SKM-1 (cell line): ENCODE data around the gene PREX1.
A peak's percentile ranks its signal among the peaks of the same experiment; 100 is the strongest.
"Not testable (repeated sequence)": the region's sequence is repeated elsewhere in the genome, so short reads cannot be mapped to it uniquely, and the experiment has no call there.

ENCODE experiments used
- DNase-seq: peaks from one replicate; lab custom pipeline; 2025; ENCODE audit not compliant: unreplicated experiment; lab: John Stamatoyannopoulos, UW

The PREX1 gene

DNA sequence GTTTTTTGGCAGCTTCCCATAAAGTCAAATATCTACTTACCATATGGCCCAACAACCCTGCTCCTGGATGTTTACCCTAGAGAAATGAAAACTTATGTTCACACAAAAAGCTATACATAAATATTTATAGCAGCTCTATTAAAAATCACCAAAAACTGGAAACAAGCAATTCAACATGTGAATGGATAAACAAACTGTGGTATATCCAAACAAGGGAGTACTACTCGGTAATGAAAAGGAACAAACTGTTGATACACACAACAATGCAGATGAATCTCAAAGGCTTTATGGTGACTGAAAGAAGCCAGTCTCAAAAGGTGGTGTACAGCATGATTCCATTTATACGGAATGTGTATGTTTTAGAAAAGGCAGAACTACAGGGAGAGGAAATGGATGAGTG lies 48.4 kb downstream of the PREX1 start:
- DNase-seq: no peak

DNA sequence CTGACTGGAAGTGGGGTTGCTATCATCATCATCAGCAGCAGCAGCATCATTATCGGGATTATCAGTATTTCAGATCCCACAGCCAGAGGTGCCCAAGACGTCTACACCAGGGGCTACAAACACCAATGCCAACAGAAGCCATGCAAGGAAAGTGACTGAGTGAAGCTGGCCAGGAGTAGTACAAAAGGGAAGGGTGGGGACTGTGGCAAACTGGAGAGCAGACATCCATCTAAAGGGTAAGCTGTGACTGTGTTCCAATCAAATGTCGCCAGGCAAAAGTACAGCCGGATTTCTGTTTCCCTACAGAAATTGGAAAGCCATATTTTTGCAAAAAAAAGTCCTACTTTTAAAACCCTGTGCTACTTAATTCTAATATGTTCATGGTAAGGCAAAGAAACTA lies 50.0 kb downstream of the PREX1 start:
- DNase-seq: no peak

DNA sequence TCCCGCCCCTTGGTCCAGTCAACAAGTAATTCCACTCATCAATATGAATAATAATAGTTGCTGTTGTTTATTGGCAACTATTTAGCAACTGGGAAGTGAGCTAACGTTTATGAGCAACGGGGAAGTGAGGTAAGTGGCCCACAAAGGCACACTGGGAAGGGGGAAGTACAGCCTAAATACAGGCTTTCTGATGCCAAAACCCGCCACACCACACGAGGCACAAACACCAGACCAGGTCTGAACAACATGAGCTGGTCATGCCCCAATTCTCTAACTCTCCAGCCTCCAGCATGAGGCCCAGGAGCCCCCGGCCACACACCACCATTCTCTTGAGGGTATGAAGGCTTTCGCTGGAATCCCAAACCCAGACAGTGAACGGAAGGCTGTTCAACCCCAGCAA lies 50.8 kb downstream of the PREX1 start:
- DNase-seq: peak; percentile 46

DNA sequence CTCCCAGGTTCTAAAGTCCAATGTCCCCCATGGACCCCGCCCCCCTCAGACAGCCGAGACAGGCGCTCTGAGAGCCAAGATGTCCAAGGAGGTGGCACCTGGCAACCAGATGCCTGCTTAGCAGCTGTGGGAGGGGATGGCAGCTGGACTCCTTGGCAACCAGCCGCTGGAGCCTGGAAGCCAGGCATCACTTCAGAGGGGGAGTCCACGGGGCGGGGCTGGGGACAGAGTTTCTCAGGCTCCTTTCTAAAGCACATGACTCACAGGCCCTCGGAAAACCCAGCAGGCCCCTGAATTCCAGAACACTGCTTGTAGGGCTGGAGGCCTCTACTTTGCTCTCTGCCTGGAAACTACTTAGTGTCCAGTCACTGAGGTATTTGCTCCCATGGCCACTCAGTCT lies 51.5 kb downstream of the PREX1 start:
- no peak for DNase-seq

DNA sequence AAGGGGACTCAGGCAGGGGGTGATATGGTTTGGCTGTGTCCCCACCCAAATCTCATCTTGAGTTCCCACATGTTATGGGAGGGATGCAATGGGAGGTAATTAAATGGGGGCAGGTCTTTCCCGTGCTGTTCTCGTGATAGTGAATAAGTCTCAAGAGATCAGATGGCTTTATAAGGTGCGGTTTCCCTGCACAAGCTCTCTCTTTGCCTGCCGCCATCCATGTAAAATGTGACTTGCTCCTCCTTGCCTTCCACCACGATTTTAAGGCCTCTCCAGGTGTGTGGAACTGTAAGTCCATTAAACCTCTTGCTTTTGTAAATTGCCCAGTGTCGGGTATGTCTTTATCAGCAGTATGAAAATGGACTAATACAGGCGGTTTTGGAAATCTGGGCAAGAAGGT lies 52.3 kb downstream of the PREX1 start:
- DNase-seq: not testable (repeated sequence)

DNA sequence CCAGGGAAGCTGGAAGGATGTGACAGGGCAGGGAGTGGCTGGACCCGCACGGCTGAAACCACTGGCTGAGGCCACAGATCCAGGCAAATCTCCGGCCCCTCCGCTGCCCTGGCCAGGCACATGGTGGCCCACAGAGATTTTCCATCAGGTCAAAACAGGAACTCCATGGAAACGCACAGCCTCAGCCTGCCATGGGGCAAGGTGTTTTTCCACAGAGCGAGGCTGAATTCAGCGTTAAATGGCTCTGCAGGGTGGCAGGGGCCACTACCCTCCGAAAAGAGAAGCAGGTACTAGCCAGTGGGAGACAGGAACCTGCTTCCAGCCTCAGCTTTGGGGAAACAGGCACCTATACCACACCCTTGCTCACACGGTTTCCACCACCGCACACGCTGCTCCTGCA lies 53.1 kb downstream of the PREX1 start:
- DNase-seq: no peak

DNA sequence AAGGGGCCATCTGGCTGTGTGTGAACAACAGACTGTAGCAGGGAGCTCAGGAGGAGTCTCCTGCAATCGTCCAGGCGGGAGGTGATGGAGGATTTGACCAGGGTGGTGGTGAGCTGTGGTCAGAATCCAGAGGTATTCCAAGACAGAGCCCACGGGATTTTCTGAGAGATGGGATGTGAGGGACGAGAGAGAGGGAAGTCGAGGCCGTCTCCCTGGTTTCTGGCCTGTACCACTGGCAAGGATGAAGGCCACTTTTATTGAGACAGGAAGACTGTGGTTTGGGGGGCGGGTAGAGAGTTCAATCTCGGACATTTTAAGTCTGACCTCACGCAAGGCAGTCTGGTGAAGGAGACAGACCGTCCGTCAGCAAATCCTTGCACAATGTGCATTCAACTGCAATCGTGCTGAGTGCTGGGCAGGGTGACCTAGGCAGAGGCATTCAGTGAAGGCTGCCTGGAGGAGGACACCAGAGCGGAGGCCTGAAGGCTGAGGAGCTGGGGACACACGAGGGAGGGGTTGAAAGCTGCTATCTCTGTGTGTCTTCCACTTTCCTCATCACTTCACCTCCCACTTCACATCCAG lies 53.9 kb downstream of the PREX1 start:
- DNase-seq: peak; percentile 93

DNA sequence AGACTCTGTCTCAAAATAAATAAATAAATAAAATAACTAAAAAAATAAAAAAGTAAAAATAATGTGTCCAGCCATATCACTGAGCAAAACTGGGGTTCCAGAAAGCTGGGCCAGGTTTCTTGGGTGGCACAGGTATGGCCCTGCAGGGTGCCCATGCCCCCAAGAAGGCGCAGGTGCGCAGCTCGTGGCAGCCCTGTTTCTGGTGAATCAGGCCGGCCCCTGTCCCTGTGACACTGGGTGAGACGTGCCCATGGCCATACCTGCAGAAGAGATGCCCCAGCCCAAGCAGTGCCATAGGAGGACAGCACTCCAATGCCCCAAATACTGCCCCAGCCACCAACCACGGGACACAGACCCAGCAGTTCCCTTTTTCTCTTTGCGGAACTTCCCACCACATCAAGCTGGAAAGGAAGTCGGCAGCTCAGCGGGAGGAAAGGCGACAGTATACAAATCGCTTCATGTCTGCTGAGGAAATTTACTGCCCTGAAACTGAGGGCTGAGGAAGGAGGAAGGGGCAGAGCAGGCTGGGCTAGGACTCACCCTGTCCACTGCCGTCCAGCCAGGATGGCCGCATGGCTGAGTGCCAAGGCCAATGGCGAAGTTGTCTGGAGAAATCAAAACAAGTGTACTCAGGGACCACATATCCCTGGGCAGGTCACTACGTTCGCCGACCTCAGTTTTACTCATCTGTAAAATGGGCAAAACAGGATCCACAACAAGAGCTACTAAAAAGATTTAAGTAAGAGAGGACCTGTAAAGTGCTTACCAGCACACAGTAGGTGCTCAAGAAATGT lies 55.4 kb downstream of the PREX1 start:
- DNase-seq: peak; percentile 92

DNA sequence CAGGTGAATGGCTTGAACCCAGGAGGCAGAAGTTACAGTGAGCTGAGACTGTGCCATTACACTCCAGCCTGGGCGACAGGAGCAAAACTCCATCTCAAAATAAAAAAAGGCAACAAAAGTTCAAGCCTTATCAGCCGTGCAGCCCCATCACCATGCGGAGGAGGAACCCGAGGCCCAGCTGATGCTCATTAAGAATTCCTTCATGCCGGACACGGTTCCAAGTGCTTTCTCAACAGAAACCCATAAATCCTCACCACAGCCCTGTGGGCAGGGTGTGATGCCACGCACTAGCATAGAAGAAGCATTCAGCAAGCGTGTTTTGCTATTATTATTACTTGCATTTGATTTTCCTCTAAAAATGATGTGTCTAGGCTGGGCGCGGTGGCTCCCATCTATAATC lies 56.3 kb downstream of the PREX1 start:
- DNase-seq: no peak

DNA sequence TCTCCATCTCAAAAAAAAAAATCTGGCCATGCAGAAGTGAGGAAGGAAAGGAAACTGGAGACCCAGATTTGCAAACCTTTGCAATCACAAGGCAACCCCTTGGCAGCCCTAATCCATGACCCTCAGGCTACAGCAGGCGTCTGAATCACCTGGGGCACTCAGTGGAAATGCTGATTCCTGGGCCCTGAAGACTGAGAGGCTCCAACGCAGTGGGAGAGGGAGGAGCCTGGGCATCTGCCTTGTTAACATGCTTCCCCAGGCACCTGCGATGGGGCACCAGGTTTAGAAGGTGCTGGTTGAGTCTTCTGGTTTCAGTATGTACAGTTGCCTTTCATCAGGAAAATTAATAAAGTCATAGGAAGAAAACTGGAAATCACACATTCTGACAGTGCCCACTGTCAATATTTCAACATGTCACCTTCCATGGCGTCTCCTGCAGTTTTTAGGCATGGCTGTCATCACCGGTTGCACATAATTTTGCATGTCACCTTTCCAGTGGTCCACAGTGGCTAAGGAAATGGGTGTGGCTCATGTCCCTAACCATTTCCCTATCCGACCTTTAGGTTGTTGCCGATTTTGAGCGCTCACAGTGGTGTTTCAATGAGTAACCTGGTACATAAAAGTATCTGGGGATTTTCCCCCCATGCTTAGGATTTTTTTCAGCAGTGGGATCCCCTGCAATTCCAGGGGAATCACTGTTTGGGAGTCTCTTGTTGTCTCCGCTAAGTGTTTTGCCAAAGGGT lies 56.9 kb downstream of the PREX1 start:
- DNase-seq: no peak

DNA sequence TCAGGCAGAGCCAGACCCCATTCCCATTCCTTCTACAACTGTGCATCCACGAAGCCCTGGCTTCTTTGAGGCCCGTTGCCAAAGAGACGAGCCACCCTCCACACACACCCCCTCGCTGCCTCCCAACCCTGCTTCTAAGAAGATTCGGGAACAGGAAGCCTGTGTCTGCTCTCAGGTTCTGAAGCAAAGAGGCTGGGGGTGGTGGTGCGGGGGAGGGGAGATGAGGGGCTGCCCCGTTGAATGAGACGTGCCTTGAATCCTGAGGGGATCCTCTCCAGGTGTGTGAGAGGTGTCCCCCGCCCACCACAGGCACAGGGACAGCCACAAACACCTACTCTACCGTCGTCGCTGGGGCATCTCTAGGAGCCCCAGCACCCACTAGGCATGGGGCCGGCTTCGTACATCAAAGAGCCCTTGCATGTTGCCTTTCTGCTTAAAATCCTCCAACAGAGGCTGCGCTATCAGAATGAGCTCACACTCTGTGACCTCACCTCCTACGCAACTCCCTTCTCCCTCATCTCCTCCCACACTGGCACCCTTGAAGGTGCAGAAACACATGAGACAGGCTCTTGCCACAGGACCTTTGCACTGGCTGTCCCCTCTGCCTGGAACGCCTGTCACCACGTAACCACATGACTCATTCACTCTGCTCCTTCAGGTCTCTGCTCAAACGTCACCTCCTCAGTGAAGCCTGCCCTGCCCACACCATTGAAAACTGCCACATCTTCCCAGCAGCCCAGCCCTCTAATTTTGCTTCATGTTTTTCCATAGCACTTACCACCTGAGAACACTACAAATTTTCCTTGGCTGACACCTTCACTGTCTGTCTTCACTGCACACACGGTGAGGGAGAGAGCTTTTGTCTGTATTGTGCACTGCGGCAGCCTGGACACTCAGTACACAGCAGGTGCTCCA lies 58.5 kb downstream of the PREX1 start:
- DNase-seq: no peak

DNA sequence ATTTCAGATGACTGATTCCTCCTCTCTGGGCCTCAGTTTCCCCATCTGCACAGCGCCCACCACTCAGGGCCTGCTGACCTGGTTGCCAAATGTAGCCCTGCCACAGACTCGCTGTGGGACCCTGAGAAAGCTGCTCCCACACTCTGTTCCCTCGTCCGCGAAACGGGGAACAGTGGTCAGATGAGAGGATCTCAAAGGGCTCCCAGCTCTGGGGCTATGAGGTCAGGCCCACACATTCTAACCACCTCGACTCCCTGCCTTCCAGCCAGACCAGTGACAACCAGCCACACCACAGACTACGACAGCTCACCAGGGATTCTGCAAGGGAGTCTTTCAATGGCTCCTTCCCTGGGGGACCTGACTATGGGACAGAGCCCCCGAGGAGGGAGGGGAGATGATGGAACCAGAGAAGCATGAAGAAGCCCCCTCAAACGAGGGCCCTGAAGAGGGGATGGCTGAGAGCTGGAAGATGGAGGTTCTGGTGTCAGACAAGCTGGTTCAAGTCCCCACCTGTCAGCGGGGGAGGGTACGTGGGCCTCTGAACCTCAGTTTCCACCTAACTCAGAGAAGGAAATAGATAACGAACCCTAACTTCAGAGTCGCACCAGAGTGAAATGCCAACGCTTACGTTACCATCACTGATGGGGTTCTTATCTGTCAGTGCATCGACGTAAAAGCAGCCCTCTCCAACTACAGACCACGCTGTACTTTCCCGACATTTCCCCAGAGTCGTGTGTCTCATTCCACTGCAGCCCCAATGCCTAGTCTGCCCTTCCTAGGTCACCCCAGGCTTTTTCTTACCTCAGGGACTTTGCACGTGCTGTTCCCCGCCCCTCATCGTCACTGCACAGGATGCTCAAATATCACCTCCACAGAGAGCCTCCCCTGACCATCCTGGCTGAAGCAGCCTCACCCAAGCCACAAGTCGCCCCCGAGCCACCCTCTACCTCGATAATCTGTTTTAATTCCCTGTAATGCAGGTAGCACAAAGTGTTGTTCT lies 60.5 kb downstream of the PREX1 start:
- DNase-seq: no peak

DNA sequence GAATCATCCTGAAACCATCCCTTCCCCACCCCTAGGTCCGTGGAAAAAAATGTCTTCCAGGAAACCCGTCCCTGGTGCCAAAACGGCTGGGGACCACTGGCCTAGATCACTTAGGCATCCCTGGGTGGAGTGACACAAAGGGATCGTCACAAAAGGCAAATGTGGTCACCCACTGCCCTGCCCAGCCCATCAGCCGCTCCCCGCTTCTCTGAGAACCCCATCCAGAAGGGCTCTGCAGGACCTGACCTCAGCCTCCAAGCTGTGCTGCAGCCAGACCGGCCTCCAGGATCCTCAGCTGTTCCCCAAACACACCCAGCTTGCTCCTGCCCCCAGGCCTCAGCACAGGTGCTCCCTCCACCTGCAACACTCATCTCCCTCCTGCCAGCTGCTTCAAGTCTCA lies 61.6 kb downstream of the PREX1 start:
- no peak for DNase-seq

DNA sequence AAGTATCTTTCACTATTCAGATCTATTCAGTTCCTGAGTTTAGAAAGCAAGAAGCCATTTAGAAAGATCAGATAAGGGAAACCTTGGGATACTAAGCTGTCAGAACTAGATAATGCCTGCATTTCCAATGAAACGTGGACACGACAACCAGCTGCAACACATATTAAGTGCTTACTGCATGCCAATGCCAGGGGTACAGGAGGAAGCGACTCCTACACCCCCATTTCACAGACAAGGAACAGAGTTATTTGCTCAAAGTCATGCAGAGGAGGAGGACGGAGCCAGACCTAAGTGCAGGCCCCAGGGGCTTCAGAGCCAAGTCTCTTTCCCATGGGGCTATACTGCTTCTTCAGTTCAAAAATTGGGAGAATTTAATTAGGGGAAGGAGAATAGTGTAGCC lies 62.4 kb downstream of the PREX1 start:
- no peak for DNase-seq

DNA sequence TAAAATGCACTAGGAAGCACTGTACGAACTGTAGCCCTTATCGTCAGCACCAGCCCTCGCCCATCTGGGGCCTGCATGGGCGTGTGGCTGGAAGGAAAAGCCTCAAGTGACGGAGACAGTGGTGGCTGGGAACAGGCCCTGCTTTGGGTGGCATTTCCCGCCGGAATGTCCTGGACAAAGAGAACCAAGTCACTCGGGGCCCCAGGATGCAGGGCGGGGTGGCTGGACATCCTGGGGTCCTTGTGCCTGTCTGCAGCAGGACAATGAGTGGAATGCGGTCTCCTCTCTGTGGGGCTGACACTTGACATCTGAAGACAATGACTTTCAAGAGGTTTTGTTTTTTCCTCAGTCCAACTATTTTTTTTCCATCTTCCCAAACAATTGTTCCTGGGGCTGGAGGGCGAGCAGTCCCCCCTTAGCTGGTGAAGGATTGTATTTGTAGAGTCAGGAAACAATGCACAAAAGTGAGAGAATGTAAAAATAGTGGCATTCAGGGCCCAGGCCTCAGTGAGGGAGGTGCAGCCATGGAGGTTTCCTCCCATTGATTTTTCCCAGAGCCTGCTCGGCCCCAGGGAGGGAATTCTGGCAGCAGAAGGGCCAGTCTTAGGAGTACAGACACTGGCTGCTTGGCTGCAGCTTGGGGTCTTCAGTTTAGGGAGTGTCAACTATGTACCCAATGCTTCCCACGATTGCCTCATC lies 64.4 kb downstream of the PREX1 start:
- DNase-seq: no peak

DNA sequence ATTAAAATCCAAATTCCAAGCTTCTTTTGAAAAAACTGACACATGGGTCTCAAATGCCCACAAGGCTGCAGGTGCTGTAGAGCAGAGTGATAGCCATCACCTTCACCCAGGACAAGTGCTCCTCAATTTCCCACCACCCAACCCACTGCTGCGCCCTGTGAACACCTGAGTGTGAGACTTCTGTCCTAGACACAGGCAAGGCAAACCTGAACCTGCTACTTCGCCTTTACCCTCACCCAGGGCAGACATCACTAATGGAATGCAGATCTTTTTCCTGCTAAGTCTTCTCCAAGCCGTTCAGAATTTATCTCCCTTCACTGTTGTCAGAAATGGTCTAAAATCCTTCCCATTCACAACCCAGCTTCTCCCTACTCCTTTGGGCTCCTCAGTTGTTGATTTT lies 65.9 kb downstream of the PREX1 start:
- no peak for DNase-seq

DNA sequence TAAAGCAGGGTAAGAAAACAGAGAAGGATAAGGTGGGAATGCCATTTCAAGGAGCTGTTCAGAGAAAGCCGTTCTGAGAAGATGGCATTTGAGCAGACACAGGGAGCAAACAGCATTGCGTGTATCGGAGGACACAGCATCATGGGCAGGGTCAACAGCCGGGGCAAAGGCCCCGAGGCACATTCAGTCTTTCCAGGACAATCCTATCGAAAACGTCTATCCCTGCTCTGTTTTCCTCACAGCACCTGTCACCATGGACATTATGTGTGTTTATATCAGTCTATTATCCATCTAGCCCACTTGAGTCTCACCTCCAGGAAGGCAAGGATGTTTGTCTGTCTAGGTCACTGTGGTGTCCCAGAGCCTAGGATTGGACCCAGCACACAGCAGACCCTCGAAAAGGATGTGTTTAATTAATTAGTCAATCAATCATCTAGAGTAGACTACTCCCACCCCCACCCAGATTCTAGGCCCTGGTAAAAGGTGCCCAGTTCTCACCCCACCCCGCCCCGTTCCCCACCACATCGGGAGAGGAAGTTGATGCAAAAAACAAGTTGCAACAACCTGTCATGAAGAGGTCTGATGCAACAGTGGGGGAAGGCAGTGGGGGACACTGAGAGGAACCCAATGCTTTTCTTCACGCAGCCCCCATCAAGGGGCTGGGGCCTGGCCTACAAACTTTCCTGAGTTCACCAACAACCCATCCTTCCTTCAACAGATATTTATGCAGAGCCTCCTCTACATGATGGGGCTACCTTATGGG lies 66.6 kb downstream of the PREX1 start:
- DNase-seq: peak; percentile 32

DNA sequence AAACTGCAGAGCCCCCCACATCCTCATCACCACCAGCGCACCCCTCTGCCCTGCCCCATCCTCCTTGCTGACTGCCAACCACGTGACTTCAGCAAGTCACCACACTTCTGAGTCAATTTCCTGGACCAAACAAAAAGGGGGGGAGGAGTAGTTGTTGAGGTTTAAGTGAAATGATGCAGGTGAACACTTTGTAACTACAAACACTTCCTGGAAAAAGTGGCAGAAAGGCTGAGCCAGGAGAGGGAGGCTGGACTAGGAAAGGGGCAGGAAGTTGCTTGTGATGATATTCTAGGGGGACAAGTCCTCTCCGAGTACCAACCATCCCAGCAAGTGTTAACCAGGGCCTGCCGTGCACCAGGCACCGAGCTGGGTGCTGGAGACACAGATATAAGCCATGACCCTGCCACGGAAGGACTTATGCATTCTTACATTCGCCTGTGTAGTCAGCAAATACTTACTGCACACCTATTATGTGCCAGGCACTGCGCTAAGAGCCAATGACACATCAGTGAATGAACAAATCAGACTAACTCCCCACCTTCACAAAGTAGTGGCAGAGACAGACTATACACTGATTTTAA lies 67.3 kb downstream of the PREX1 start:
- no peak for DNase-seq
